GM12875 (cell line): ENCODE data around the gene TRIML1.

Experiments
- H3K4me3 ChIP-seq: one replicate; pipeline ENCODE4 v1.5.1; 2011; ENCODE audit warnings: low read depth, low read length, control low read depth
- TF ChIP-seq, protein P1 (sequence below): IDR thresholded peaks from 2 replicates; pipeline ENCODE4 v1.5.1; 2011; ENCODE audit warnings: low read depth, mild to moderate bottlenecking, control low read depth, inconsistent platforms, low read length, moderate library complexity, borderline replicate concordance; ENCODE audit not compliant: insufficient read depth

Gene TRIML1

DNA sequence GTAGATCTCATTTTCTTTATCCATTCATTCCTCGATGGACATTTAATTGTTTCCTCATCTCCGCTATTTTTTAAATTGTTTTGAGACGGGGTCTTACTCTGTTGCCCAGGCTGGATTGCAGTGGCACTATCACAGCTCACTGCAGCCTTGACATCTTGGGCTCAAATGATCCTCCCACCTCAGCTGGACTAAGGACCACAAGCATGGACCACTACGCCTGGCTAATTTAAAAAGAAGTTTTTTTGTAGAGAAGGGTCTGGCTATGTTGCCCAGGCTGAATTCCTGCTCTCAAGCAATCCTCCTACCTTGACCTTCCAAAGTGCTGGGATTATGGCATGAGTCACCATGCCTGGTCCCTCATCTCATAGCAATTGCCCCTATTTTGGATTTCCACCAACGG, 7.0 kb upstream of the TRIML1 start:
- no peak overlapping the region for H3K4me3 ChIP-seq
- TF ChIP-seq, protein P1, sequence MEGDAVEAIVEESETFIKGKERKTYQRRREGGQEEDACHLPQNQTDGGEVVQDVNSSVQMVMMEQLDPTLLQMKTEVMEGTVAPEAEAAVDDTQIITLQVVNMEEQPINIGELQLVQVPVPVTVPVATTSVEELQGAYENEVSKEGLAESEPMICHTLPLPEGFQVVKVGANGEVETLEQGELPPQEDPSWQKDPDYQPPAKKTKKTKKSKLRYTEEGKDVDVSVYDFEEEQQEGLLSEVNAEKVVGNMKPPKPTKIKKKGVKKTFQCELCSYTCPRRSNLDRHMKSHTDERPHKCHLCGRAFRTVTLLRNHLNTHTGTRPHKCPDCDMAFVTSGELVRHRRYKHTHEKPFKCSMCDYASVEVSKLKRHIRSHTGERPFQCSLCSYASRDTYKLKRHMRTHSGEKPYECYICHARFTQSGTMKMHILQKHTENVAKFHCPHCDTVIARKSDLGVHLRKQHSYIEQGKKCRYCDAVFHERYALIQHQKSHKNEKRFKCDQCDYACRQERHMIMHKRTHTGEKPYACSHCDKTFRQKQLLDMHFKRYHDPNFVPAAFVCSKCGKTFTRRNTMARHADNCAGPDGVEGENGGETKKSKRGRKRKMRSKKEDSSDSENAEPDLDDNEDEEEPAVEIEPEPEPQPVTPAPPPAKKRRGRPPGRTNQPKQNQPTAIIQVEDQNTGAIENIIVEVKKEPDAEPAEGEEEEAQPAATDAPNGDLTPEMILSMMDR, result no peak

DNA sequence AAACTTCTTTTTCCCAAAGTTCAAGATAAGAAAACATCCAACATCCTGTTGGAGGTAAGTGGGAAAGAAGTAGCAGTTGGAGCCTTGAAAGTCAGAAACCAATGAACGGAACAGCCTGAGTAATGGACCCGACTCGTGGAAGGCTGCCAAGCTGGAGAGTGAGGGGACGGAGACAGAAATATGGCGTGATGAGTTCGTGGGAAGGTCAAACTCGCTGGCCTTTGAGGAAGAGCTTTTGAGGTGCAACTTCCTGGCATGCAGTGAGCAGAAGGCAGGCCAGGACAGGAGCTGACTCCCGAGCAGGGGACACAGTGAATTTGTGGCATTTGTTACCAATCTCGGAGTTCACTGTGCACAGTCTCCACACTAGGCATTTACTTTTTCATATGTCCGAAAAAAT, 1.0 kb upstream of the TRIML1 start:
- H3K4me3 ChIP-seq, result no peak overlapping the region
- TF ChIP-seq, protein P1, result no peak

DNA sequence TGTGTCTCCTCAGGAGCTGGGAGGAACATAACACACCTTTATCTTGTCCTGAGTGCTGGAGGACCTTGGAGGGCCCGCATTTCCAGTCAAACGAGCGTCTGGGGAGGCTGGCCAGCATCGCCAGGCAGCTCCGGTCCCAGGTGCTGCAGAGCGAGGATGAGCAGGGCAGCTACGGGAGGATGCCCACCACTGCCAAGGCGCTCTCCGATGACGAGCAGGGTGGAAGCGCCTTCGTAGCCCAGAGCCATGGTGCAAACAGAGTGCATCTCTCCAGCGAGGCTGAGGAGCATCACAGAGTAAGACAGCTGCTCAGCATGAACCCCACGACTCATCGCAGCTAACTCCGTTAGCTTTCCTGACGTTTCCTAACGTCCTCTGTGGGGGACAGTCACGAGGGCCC, 430 bp downstream of the TRIML1 start:
- H3K4me3 ChIP-seq, result no peak overlapping the region
- TF ChIP-seq, protein P1, result no peak

DNA sequence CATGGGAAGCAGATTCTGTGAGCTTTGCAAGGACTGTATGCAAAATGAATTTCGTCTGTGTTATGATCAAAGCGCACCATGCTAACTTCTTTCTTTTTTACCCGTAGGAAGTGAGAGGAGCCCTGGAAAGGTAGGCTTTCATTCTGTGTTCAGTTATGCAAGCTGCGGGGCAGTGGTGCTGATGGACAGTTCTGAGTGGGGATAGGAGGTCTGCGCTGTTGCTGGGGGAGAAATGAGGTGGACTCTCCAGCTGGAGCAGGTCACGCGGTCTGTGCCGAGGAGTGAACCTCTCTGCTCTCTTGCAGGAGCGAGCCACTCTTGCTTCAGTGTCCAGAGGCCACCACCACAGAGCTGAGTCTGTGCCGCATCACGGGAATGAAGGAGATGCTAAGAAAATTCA, 4.5 kb downstream of the TRIML1 start:
- no peak overlapping the region for H3K4me3 ChIP-seq
- TF ChIP-seq, protein P1, result no peak

DNA sequence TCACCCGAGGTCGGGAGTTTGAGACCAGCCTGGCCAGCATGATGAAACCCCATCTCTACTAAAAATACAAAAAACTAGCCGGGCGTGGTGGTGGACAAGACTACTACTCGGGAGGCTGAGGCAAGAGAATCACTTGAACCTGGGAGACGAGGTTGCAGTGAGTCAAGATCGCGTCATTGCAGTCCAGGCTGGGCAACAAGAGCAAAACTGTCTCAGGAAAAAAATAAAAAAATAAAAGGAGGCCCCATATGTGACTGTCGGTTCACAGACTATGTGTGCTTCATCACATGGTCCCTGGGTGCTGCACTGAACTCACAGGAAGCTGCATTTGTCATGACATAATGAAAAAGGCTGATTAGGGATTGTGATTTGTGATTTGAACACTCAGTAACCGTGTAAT, 6.4 kb downstream of the TRIML1 start:
- TF ChIP-seq, protein P1, result no peak
- no peak overlapping the region for H3K4me3 ChIP-seq

DNA sequence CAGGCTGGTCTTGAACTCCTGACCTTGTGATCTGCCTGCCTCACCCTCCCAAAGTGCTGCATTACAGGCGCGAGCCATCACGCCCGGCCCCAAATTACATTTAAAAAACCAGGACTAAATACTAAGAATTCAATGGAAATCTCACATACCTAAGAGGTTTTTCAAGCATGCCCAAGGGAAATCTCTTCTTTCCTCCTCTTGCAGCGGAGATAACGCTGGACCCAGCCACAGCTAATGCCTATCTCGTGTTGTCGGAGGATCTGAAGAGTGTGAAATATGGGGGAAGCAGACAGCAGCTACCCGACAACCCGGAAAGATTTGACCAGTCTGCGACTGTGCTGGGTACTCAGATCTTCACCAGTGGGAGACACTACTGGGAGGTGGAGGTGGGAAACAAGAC, 7.4 kb downstream of the TRIML1 start:
- TF ChIP-seq, protein P1, result no peak
- no peak overlapping the region for H3K4me3 ChIP-seq

DNA sequence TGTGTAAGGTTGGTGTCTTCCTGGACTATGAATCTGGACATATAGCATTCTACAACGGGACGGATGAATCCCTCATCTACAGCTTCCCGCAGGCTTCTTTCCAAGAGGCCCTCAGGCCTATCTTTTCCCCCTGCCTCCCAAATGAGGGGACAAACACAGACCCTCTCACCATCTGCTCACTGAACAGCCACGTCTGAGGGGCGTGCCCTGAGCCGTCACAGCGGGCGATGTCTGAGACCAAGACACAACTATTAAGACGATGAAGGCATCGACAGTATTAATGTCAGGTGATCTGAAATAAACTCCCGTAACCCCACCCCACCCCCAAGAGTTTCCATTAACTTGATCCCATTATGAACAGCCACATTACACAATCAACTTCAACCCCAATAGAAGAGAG, 7.9 kb downstream of the TRIML1 start:
- H3K4me3 ChIP-seq, result no peak overlapping the region
- TF ChIP-seq, protein P1, result no peak
